Brain microvascular endothelial cell (primary cell): ENCODE measurements around the gene NSMCE1.

Experiments used
- DNase-seq: peaks from one replicate; pipeline ENCODE4 v3.0.0-alpha.2; 2020
- H3K27ac ChIP-seq: fragments of 250-450 bp; sonication (Bioruptor Pico); 2 replicates; pipeline ENCODE4 v1.5.1; 2020; ENCODE audit warnings: mild to moderate bottlenecking, moderate library complexity
- H3K27me3 ChIP-seq: fragments of 250-450 bp; sonication (Bioruptor Pico); replicated peaks from 2 replicates; pipeline ENCODE4 v1.5.1; 2020; ENCODE audit warnings: mild to moderate bottlenecking
- H3K36me3 ChIP-seq: fragments of 250-450 bp; sonication (Bioruptor Pico); replicated peaks from 2 replicates; pipeline ENCODE4 v1.5.1; 2020; ENCODE audit warnings: mild to moderate bottlenecking
- H3K4me3 ChIP-seq: 2 replicates; pipeline ENCODE4 v1.5.1; 2011; ENCODE audit warnings: low read depth, mild to moderate bottlenecking, control low read depth, low read length, moderate library complexity
- CTCF ChIP-seq: IDR thresholded peaks from 2 replicates; pipeline ENCODE4 v1.5.1; 2011; ENCODE audit warnings: low read depth, mild to moderate bottlenecking, moderate library complexity, low read length, control low read depth, inconsistent platforms; ENCODE audit errors: missing control alignments
- in situ Hi-C: cut with HindIII; loops from 2 replicates; pipeline ENCODE4 v1.10.0; 2017; ENCODE audit warnings: low sequenced_read_pairs, low pct_ligation_motif_present

Gene NSMCE1

GRCh38 chr16:27287887-27288286 lies 19.3 kb upstream of the NSMCE1 start:
- no peaks in the 10 kb centered on the region for H3K27me3 ChIP-seq
- H3K4me3 ChIP-seq, result no peak overlapping the region
- no peak overlapping the region for H3K27ac ChIP-seq
- in situ Hi-C loops, result no loop called here
- DNase-seq, result no peak
- no peak for TF ChIP-seq CTCF
- no peaks in the 10 kb centered on the region for H3K36me3 ChIP-seq

GRCh38 chr16:27287051-27287811 lies 18.7 kb upstream of the NSMCE1 start:
- no peak overlapping the region for H3K4me3 ChIP-seq
- no peaks in the 10 kb centered on the region for H3K27me3 ChIP-seq
- H3K27ac ChIP-seq, result peak overlapping the region; percentile 46
- H3K36me3 ChIP-seq, result no peaks in the 10 kb centered on the region
- no peak for DNase-seq
- TF ChIP-seq CTCF, result no peak
- in situ Hi-C loops, result no loop called here

- in situ Hi-C loops, result no loop called here
- H3K27ac ChIP-seq, result peak overlapping the region; percentile 46
- DNase-seq, result peak; percentile 93
Observed at GRCh38 chr16:27286451-27286850, 17.9 kb upstream of the NSMCE1 start.

GRCh38 chr16:27285676-27286196 lies 17.2 kb upstream of the NSMCE1 start:
- Histone ChIP-seq H3K36me3 (no peaks in the 10 kb centered on the region), H3K27ac (no peak overlapping the region), H3K4me3 (no peak overlapping the region), H3K27me3 (no peaks in the 10 kb centered on the region)
- in situ Hi-C loops, result no loop called here
- no peak for DNase-seq
- TF ChIP-seq CTCF, result no peak

More at GRCh38 chr16:27286451-27286850, 17.9 kb upstream of the NSMCE1 start:
- no peak for TF ChIP-seq CTCF
- H3K27me3 ChIP-seq, result no peaks in the 10 kb centered on the region
- H3K4me3 ChIP-seq, result no peak overlapping the region
- H3K36me3 ChIP-seq, result no peaks in the 10 kb centered on the region

- Histone ChIP-seq H3K27me3 (no peaks in the 10 kb centered on the region), H3K36me3 (no peaks in the 10 kb centered on the region), H3K4me3 (no peak overlapping the region), H3K27ac (no peak overlapping the region)
- TF ChIP-seq CTCF, result no peak
- no peak for DNase-seq
- in situ Hi-C loops, result no loop called here
Observed at GRCh38 chr16:27284865-27285675, 16.5 kb upstream of the NSMCE1 start.
